Measurements from ENCODE around the gene GRIK2.

- no peak for TF ChIP-seq POLR2A (IDR thresholded peaks at IDR 0.05)
- no peak for TF ChIP-seq POLR2AphosphoS5 (IDR thresholded peaks at IDR 0.05)
Observed at GRCh38 chr6:101722471-101722870, 329.0 kb downstream of the GRIK2 start.
